ENCODE results near the gene CNGA3. TPM values are rescaled to one million over a fixed set of nuclear protein-coding genes. Genes with fewer than 3 reads are reported as not detected.

CNGA3 gene
- total and polyA plus RNA-seq, 2 of the 4 experiments (the other 2 are of a cell fraction), result under 0.01 TPM; not detected in 1

DNA sequence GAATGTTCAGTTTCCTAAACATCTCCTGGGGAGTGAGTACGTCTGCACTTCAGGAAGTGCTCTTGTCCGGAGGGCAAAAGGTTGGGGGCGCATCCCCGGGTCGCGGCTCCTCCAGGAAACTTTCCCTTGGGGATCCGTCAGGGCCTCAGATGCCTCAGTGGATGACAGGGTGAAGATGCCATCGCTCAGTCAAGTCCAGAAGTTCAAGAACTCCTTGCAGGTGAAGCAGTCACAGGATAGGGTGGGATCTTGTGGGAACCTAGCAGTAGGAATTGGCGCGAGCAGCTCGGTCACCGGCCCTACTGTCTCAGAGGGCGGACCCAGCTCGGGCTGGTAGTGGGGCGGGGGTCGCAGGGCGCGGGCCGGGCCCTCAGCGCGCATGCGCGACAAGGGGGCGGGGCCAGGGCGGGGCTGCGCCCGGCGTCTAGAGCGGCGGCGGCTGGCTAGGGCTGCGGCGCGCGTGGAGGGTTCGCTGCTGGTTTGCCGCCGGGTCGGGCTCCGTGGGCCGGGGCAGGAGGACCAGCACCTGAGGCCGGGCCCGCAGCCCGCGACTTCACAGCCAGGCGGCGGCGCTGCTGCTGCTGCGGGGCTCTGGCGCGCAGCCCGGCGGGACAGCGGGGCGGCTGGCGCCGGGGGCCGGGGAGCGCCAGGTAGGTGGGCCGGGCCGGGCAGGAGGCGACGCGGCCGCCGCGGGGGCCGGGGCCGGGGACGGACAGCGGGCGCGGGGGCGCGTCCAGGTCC, 98.3 kb downstream of the CNGA3 start, which contains the start of gene INPP4A:
Gene INPP4A, plus strand, starts transcription at position 423 of the 741 bp plus-strand sequence. CDS start 75,191 bp downstream, outside the sequence.
- H3K79me1 ChIP-seq (ENCODE audit: low read depth in 1 of 2, low read length in 2 of 2), result peaks cover 17 to 35% of the 10 kb centered on the region in 2 experiments; a peak in 3 of 4 replicates
- H3K9me3 ChIP-seq (ENCODE audit: control insufficient read depth, insufficient read depth, low read length), result no peaks in the 10 kb centered on the region
- H4K5ac ChIP-seq (ENCODE audit: low read depth, low read length), result peak within 1 kb of the TSS; percentile 92
- H2AK5ac ChIP-seq (ENCODE audit: low read depth, low read length), result no peak within 1 kb of the TSS; the same call in 1 of the 2 replicates
- peaks cover 8% of the 10 kb centered on the region for H3K9me1 ChIP-seq (ENCODE audit: insufficient read depth, low read length)
- intact Hi-C loops (cut with micrococcal nuclease) (loop anchor here (10.0 kb wide), 1 partner anchor 160 kb away; the partner anchor contains the start of genes COA5 and UNC50), in situ Hi-C loops (cut with MboI; ENCODE audit: low sequenced_read_pairs) (no loop called here), dilution Hi-C loops (cut with HindIII; ENCODE audit: low sequenced_read_pairs, unreplicated experiment) (no loop called here)
- H2AFZ ChIP-seq (replicated peaks; ENCODE audit: low read length, poor library complexity), result peak within 1 kb of the TSS; percentile 100
- peak within 1 kb of the TSS; percentile 87 for H3K4me3 ChIP-seq (ENCODE audit: insufficient read depth, low read depth, low read length)
- H4K20me1 ChIP-seq (ENCODE audit: insufficient read depth, low read length), result peaks cover 21% of the 10 kb centered on the region
- peak within 1 kb of the TSS; percentile 79 for H3K14ac ChIP-seq (replicated peaks; ENCODE audit: low read depth, low read length)
- no TSS peak for BruUV-seq (replicated peaks)
- H3K4me2 ChIP-seq (ENCODE audit: low read depth, low read length), result peak within 1 kb of the TSS; percentile 95
- H4K91ac ChIP-seq (ENCODE audit: insufficient read depth, low read depth, low read length), result peak within 1 kb of the TSS; percentile 98
- H3K27ac ChIP-seq (ENCODE audit: insufficient read depth, low read length), result peak within 1 kb of the TSS; percentile 54
- peak within 1 kb of the TSS; percentile 93 for H3K4ac ChIP-seq (ENCODE audit: low read depth, low read length)
- H3K27me3 ChIP-seq (ENCODE audit: control insufficient read depth, insufficient read depth, low read length), result peaks cover 4% of the 10 kb centered on the region
- peaks cover 6% of the 10 kb centered on the region for H3K4me1 ChIP-seq (ENCODE audit: control insufficient read depth, insufficient read depth, low read length)
- peak within 1 kb of the TSS; percentile 87 for H2AK9ac ChIP-seq (replicated peaks; ENCODE audit: low read depth, low read length, poor library complexity)
- peak; percentile 42 for DNase-seq
- ChIA-PET POLR2A (ENCODE audit: unreplicated experiment) (interaction anchor here (1.0 kb wide), 1 partner anchor 35 kb away, joined by 5 read pairs; no protein-coding TSS in a partner anchor), CTCF (interaction anchor here (0.6 kb wide), 2 partner anchors 8 to 490 kb away, joined by 3 read pairs; no protein-coding TSS in a partner anchor)
- no peaks in the 10 kb centered on the region for H3K36me3 ChIP-seq (ENCODE audit: control insufficient read depth, insufficient read depth, low read length)
- H4K8ac ChIP-seq (ENCODE audit: low read depth in 2 of 2, low read length in 2 of 2), result peak within 1 kb of the TSS; percentile 91 to 92
- ATAC-seq (ENCODE audit: low read depth), result peak; percentile 96
- peak within 1 kb of the TSS; percentile 71 for H3K9ac ChIP-seq (ENCODE audit: low read depth, low read length)
- 0% methylated on average over 36 of the region's 75 CpGs; no CpG with 5 or more reads in 1 of the 2 experiments for whole genome bisulfite sequencing, 2 experiments (ENCODE audit: extremely low coverage in 2 of 2, insufficient read length in 1 of 2)
- peak within 1 kb of the TSS; percentile 63 for H3K23ac ChIP-seq (ENCODE audit: low read depth, low read length)
- H2BK5ac ChIP-seq (ENCODE audit: low read depth, low read length, poor library complexity, severe bottlenecking), result peak within 1 kb of the TSS; percentile 67
- peak within 1 kb of the TSS; percentile 82 for H2BK120ac ChIP-seq (ENCODE audit: low read depth, low read length)
- H3K56ac ChIP-seq (ENCODE audit: extremely low read depth, insufficient read depth, low read length), result peak within 1 kb of the TSS; percentile 37; the same call in 1 of the 2 replicates
- H2BK15ac ChIP-seq (ENCODE audit: low read depth, low read length), result peak within 1 kb of the TSS; percentile 92; the same call in 1 of the 3 replicates
- peak within 1 kb of the TSS; percentile 61 for H2BK20ac ChIP-seq (ENCODE audit: low read depth, low read length)
- H3K18ac ChIP-seq (ENCODE audit: low read depth, low read length), result peak within 1 kb of the TSS; percentile 55
- TF ChIP-seq CHD1 (IDR thresholded peaks at IDR 0.05; ENCODE audit: low read depth, low read length), result peak; percentile 30; the same call in 1 of the 2 replicates
- TF ChIP-seq MAZ (IDR thresholded peaks at IDR 0.05; ENCODE audit: borderline replicate concordance, low read depth, low read length), result peak; percentile 66; the same call in 1 of the 2 replicates
- no peak for TF ChIP-seq RCOR1 (IDR thresholded peaks at IDR 0.05; ENCODE audit: insufficient replicate concordance, low read length)
- no peak; the same call in 1 of the 2 replicates for TF ChIP-seq RAD21 (IDR thresholded peaks at IDR 0.05; ENCODE audit: low read length)
- no peak for TF ChIP-seq MAFK (IDR thresholded peaks at IDR 0.05; ENCODE audit: low read depth, low read length)
- TF ChIP-seq CEBPB (IDR thresholded peaks at IDR 0.05; ENCODE audit: low read depth, low read length), result no peak
- TF ChIP-seq POLR2A (IDR thresholded peaks at IDR 0.05; ENCODE audit: low read depth, low read length), result peak; percentile 72
- no peak for TF ChIP-seq FOS (IDR thresholded peaks at IDR 0.05; ENCODE audit: low read depth, low read length)
- TF ChIP-seq BHLHE40 (IDR thresholded peaks at IDR 0.05; ENCODE audit: low read depth, low read length), result no peak
- no peak for TF ChIP-seq ELK1 (IDR thresholded peaks at IDR 0.05; ENCODE audit: borderline replicate concordance, low read depth, low read length)
- TF ChIP-seq, protein P1, sequence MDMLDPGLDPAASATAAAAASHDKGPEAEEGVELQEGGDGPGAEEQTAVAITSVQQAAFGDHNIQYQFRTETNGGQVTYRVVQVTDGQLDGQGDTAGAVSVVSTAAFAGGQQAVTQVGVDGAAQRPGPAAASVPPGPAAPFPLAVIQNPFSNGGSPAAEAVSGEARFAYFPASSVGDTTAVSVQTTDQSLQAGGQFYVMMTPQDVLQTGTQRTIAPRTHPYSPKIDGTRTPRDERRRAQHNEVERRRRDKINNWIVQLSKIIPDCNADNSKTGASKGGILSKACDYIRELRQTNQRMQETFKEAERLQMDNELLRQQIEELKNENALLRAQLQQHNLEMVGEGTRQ (IDR thresholded peaks at IDR 0.05; ENCODE audit: low read depth, low read length), result no peak
- no peak for TF ChIP-seq NFE2L2 (IDR thresholded peaks at IDR 0.05; ENCODE audit: low read depth, low read length)
- peak; percentile 24; the same call in 1 of the 2 replicates for TF ChIP-seq MXI1 (IDR thresholded peaks at IDR 0.05; ENCODE audit: borderline replicate concordance, low read depth, low read length)

Data from IMR-90 (cell line).